K562 (cell line): Measurements from ENCODE around the gene ATG7.

Experiments used
- ATF7 ChIP-seq: fragments of 450-650 bp; IDR thresholded peaks from 2 replicates; pipeline ENCODE4 v1.7.1; 2014; ENCODE audit warnings: mild to moderate bottlenecking, moderate library complexity
- CREM ChIP-seq: IDR thresholded peaks from 2 replicates; pipeline ENCODE4 v1.6.1; 2014; ENCODE audit warnings: antibody characterized with exemption, low read depth
- CTCF ChIP-seq, 3 experiments: IDR thresholded peaks in 2 of 3; conservative IDR thresholded peaks in 1 of 3; 2 replicates each; pipeline ENCODE4 v1.5.1; 2011 to 2012; ENCODE audit warnings: low read length in 3 of 3, mild to moderate bottlenecking in 3 of 3, control low read depth in 2 of 3, improper control_type of control experiment in 1 of 3, inconsistent platforms in 1 of 3, low read depth in 1 of 3, mixed read lengths in 1 of 3, moderate library complexity in 1 of 3; ENCODE audit not compliant: insufficient read depth in 2 of 3
- EZH2 ChIP-seq: IDR thresholded peaks from 2 replicates; pipeline ENCODE4 v1.6.1; 2012; ENCODE audit warnings: low read depth, mild to moderate bottlenecking, inconsistent platforms, low read length, borderline replicate concordance
- FOXJ3 ChIP-seq: sonication (generic); formaldehyde crosslinking; IDR thresholded peaks from 2 replicates; pipeline ENCODE4 v1.4.0; 2020; ENCODE audit warnings: mild to moderate bottlenecking, missing genetic modification reagents
- FOXO4 ChIP-seq: fragments of 450-650 bp; formaldehyde crosslinking; IDR thresholded peaks from 2 replicates; pipeline ENCODE4 v1.4.0; 2020; ENCODE audit warnings: mild to moderate bottlenecking, moderate library complexity
- KDM5B ChIP-seq: fragments of 200-600 bp; sonication (generic); IDR thresholded peaks from 2 replicates; pipeline ENCODE4 v1.6.1; 2012; ENCODE audit warnings: low read depth, mild to moderate bottlenecking, moderate library complexity, low read length, control low read depth, inconsistent platforms; ENCODE audit not compliant: insufficient replicate concordance
- MEF2D ChIP-seq: conservative IDR thresholded peaks from 2 replicates; pipeline ENCODE4 v1.6.1; 2016; ENCODE audit warnings: low read depth, missing genetic modification characterization, missing compliant biosample characterization
- STAT5B ChIP-seq: fragments of 250-450 bp; sonication (Bioruptor Pico); IDR thresholded peaks from 2 replicates; pipeline ENCODE4 v1.8.0; 2021; ENCODE audit warnings: mild to moderate bottlenecking, inconsistent platforms
- TCF7 ChIP-seq: sonication (generic); IDR thresholded peaks from 2 replicates; pipeline ENCODE4 v1.6.1; 2016; ENCODE audit warnings: antibody characterized with exemption, borderline replicate concordance
- TF ChIP-seq, protein P1 (sequence below): fragments of 250-450 bp; sonication (Bioruptor Pico); IDR thresholded peaks from 2 replicates; pipeline ENCODE4 v1.8.0; 2021; ENCODE audit warnings: borderline replicate concordance, mild to moderate bottlenecking, moderate library complexity; ENCODE audit not compliant: poor library complexity, severe bottlenecking
- TF ChIP-seq, protein P2 (sequence below): fragments of 450-650 bp; IDR thresholded peaks from 2 replicates; pipeline ENCODE4 v1.7.1; 2018; ENCODE audit warnings: mild to moderate bottlenecking, low read depth; ENCODE audit not compliant: partially characterized antibody

- TF ChIP-seq, protein P1, sequence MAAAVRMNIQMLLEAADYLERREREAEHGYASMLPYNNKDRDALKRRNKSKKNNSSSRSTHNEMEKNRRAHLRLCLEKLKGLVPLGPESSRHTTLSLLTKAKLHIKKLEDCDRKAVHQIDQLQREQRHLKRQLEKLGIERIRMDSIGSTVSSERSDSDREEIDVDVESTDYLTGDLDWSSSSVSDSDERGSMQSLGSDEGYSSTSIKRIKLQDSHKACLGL (CRISPR knock-in tag), result no peak
- TF ChIP-seq ATF7 (no peak), FOXJ3 (CRISPR knock-in tag) (no peak), FOXO4 (CRISPR knock-in tag) (no peak), CTCF (IDR thresholded peaks at IDR 0.05 in 2 of 3, conservative IDR thresholded peaks at IDR 0.05 in 1 of 3; ENCODE audit: insufficient read depth in 2 of 3, low read depth in 1 of 3, low read length in 3 of 3) (no peak), CREM (no peak), EZH2 (no peak), STAT5B (no peak), KDM5B (no peak), MEF2D (tag) (no peak), TCF7 (no peak)
- TF ChIP-seq, protein P2, sequence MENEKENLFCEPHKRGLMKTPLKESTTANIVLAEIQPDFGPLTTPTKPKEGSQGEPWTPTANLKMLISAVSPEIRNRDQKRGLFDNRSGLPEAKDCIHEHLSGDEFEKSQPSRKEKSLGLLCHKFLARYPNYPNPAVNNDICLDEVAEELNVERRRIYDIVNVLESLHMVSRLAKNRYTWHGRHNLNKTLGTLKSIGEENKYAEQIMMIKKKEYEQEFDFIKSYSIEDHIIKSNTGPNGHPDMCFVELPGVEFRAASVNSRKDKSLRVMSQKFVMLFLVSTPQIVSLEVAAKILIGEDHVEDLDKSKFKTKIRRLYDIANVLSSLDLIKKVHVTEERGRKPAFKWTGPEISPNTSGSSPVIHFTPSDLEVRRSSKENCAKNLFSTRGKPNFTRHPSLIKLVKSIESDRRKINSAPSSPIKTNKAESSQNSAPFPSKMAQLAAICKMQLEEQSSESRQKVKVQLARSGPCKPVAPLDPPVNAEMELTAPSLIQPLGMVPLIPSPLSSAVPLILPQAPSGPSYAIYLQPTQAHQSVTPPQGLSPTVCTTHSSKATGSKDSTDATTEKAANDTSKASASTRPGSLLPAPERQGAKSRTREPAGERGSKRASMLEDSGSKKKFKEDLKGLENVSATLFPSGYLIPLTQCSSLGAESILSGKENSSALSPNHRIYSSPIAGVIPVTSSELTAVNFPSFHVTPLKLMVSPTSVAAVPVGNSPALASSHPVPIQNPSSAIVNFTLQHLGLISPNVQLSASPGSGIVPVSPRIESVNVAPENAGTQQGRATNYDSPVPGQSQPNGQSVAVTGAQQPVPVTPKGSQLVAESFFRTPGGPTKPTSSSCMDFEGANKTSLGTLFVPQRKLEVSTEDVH, result no peak
These were observed 120.6 kb downstream of the ATG7 start for GRCh38 chr3:11392860-11393114.
